ENCODE data around the gene CAPZA3. TPM values are rescaled to one million over a fixed set of nuclear protein-coding genes. Genes with fewer than 3 reads are reported as not detected.
"Not testable (repeated sequence)": the region's sequence is repeated elsewhere in the genome, so short reads cannot be mapped to it uniquely, and the experiment has no call there.

CAPZA3 gene
- total and polyA plus RNA-seq, 7 donors = not detected

GRCh38 chr12:18782827-18783226 lies 44.9 kb downstream of the CAPZA3 start:
- intact Hi-C loops (cut with DNase I) = no loop called here
- 39 to 69% methylated on average over 2 of the region's 2 CpGs for WGBS, 2 donors
- no peaks in the 10 kb centered on the region for H3K27me3 ChIP-seq
- no peaks in the 10 kb centered on the region for H3K36me3 ChIP-seq
- no peaks in the 10 kb centered on the region for H3K4me1 ChIP-seq
- no peak for DNase-seq
- H3K27ac ChIP-seq = no peak overlapping the region
- H3K4me3 ChIP-seq = no peak overlapping the region
- H3K9me3 ChIP-seq = no peaks in the 10 kb centered on the region
- TF ChIP-seq EP300 (IDR thresholded peaks at IDR 0.05) (no peak), POLR2AphosphoS5 (IDR thresholded peaks at IDR 0.05) (no peak), CTCF (IDR thresholded peaks at IDR 0.05) (no peak), POLR2A (IDR thresholded peaks at IDR 0.05) (no peak)

- WGBS, 2 donors = 85 to 94% methylated on average over 8 of the region's 8 CpGs
- H3K27me3 ChIP-seq; H3K27ac ChIP-seq; intact Hi-C loops (cut with DNase I); H3K36me3 ChIP-seq; DNase-seq; H3K4me1 ChIP-seq; H3K9me3 ChIP-seq; H3K4me3 ChIP-seq: not testable (repeated sequence)
These were observed 47.5 kb downstream of the CAPZA3 start for GRCh38 chr12:18785465-18785864.

Other genes starting within 250 kb of the CAPZA3 start
- gene PLCZ1, start 107 bp upstream of the CAPZA3 start, total RNA-seq = not detected
- gene PLCZ1, start 107 bp upstream of the CAPZA3 start, polyA plus RNA-seq = not detected

All from sigmoid colon (tissue), 7 donors.